Activated CD4-positive, CD25-positive, alpha-beta regulatory T cell treated with anti-CD3 and anti-CD28 coated beads, Interleukin-2, amount 50 U/mL, for 72 hours (primary cell): ENCODE measurements around the gene USHBP1.

Source experiments
- DNase-seq: peaks from one replicate; pipeline ENCODE4 v3.0.0; 2021

Gene USHBP1

GRCh38 chr19:17263712-17264640 lies 569 bp downstream of the USHBP1 start:
- DNase-seq = no peak

- no peak for DNase-seq
Observed at GRCh38 chr19:17262557-17262956, 2.0 kb downstream of the USHBP1 start.

GRCh38 chr19:17260842-17261325 lies 3.7 kb downstream of the USHBP1 start:
- DNase-seq = peak; percentile 90

DNA sequence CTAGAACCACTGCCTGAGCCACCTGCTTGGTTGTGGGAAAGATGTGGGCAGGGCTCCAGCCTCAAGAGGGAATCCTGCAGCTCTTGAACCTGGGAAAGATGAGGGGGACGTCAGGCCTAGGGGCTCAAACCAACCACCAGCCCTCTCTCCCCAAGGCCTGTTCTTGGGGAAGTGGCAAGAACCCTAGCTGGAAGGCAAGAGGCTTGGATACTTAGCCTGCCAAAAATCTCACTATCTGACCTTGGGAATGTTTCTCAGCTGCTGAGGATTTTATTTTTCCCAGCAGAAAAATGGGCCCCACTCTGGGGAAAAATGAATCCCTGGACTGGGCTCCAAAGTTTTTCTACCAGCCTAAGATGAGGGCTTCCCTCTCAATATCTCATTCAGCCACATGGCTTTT lies 4.6 kb downstream of the USHBP1 start:
- no peak for DNase-seq

GRCh38 chr19:17259118-17259780 lies 5.3 kb downstream of the USHBP1 start:
- DNase-seq = no peak

GRCh38 chr19:17256130-17256529 lies 8.4 kb downstream of the USHBP1 start:
- DNase-seq = no peak

- no peak for DNase-seq
Observed at GRCh38 chr19:17255150-17255621, 9.4 kb downstream of the USHBP1 start.

DNA sequence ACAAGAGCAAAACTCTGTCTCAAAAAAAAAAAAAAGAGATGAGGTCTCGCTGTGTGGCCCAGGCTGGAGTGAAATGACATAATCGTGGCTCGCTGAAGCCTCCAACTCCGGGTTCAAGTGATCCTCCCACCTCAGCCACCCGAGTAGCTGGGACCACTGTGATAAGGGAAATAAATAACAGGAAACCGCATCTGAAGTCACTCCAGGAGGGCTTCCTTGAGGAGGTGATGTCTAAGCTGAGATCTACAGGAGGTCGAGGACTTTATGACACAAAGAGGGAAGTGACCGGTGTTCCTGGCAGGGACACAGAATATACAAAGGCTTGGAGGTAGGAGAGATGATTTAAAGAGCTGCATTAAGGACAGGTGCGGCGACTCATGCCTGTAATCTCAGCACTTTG lies 9.9 kb downstream of the USHBP1 start:
- DNase-seq = no peak

- no peak for DNase-seq
Observed at GRCh38 chr19:17249887-17250548, 14.5 kb downstream of the USHBP1 start.

- DNase-seq = no peak
Observed at GRCh38 chr19:17248011-17248776, 16.4 kb downstream of the USHBP1 start.

DNA sequence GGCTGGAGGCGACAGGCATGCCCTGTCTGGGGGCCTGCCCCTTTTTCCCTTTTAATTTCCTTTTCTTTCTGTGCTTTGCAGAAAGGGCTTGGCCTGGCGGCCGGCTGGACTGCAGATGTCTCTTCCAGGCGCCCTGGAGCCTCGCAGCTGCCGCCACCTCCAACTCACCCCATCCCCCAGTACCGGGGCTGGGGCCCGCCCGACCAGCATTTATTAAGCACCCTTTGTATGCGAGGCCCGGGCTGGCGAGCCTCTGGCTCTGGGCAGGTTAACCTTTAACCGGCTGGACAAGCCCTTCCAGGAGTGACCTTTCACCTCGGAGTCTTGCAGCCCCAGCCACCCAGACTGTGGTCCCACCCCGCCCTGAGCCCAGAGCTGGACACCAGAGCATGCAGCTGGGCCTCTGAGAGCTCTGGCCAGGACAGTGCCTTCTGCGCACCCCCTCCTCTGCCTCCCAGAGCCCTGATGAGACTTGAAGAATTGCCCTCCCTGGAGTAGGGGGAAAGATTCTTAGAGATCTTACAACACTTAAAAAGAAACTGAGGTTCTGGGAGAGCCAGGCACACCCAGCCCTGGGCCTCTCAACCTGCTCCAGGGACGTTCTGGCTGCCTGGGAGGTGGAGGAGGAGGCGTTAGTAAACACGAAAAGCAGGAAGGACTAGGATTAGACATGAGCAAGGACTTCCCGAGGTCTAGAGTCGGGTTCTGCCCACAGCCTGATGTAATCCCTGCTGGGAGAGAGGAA lies 17.7 kb downstream of the USHBP1 start:
- no peak for DNase-seq

DNA sequence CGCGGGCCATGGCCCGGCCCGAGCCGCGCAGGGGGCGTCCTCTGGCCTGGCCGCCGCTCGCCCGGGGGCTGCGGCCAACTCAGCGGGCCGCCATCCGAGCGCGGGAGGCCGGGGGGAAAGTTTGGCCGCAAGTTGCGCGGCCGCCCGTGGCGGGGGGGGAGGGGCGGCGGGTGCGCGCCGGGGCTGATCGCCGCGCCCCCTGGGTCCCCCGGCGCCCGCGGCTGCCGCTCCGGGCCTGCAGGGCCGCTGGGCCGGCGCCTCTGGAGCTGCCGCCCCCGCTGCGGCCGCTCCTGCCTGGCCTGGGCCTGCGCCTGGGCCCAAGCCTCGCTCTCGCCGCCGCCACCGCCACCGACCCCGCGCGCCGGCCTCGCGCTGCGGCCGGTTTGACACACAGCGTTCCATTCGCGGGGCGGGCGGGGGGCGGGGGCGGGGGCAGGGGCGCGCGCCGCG lies 19.0 kb downstream of the USHBP1 start, which contains the start of gene NR2F6:
Gene NR2F6, minus strand, starts transcription at position 385 of the 450 bp plus-strand sequence. CDS start 699 bp downstream, outside the sequence.
- DNase-seq = no peak

DNA sequence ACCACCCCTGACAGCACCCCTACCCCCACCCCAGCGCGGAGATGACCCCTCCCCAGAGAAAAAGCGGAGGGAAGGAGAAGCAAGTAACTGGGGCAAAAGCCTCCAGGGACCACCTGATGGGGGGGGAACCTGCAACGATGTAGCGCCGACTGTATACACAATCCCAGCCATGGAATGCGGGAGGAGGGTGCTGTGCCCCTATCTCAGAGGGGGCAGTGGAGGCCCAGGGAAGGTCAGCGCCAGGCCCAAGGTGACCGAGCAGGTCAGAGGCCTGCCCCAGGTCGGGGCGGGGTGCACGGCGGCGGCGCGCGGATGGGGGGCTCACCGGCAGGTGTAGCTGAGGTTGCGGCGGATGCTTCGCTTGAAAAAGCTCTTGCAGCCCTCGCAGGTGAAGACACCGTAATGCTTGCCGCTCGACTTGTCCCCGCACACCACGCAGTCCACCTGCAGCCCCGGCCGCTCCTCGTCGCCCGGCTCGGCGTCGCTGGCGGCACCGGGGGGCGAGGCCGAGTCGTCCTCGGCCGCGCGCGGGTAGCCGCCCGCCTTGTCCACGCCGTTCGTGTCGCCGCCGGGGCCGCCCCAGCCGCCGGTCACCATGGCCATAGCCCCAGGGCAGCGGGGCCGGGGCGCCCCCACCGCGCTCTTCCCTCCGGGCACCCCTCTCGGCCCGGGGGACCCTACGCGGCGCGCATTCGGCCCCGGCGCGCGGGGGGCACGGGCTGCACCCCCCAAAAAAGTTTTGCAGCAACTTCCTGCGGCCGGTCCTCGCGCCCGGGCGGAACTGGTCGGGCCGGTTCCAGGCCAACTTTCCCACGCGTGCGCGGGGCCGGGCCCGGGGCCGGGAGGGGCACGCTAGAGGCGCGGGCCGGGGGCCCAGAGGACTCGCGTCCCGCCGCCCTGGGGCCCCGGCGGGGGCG lies 19.7 kb downstream of the USHBP1 start:
- no peak for DNase-seq

- DNase-seq = no peak
Observed at GRCh38 chr19:17243830-17244617, 20.5 kb downstream of the USHBP1 start.

DNA sequence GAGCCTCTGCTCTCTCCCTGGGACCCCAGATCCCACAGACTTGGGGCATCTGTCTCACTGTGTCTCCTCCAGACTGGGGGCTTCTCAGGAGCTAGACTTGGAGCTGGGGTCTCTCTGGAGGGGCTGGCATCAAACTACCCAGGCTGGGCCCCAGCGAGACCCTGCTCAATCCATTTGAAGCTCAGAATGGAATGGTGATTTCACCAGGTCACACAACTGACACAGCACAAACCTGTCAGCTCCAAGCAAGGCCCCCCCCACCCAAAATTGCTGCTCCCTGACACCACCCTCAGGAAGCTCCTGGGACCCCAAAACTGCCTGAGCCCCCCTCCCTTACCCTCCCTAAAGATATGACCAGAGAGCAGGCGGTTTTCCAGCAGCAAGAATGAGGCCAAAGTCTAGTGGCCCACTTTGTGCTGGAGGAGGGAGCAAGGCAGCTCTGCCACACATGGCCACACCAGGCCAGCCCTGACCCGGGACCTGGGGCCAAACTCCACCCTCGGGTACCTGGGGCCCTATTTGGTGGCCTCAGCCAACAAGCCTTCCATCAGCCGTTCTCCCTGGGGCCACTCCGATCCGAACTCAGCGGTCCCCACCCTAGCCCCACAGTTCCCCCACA lies 21.2 kb downstream of the USHBP1 start:
- no peak for DNase-seq

DNA sequence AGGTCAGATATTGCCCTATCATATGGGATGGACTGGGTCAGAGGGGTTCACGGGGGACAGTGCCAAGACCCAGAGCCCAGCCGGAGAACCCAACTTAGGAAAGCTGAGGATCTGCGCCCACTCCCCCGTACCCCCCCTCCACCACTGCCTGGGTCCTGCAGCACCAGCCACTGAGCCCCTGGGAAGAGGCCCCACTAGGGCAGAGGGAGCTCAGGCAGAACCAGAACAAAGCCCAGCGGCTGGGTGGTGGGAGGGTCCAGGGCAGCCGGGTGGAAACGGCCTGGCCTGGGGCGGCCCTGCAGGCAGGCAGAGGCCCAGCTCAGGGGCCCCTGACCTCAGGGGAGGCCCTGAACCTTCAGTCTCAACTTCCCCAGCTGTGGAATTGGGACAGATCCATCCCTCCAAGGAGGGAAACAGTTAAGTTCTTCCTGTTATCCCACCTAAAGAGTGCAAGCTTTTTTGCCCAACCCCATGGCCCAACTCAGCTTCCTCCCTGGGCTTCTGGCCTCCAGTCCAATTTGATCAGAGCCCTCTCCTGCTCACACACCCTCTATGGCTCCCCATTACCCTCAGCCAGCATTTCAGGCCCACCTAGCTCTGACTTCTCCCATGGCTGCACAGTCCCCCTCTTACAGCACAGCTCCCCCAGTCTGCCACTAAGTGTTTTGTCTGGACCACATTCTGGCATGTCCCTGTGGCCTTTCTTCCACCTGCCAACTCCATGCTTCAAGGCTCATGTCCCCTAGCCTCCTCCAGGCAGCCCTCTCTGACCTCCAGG lies 21.9 kb downstream of the USHBP1 start:
- no peak for DNase-seq

DNA sequence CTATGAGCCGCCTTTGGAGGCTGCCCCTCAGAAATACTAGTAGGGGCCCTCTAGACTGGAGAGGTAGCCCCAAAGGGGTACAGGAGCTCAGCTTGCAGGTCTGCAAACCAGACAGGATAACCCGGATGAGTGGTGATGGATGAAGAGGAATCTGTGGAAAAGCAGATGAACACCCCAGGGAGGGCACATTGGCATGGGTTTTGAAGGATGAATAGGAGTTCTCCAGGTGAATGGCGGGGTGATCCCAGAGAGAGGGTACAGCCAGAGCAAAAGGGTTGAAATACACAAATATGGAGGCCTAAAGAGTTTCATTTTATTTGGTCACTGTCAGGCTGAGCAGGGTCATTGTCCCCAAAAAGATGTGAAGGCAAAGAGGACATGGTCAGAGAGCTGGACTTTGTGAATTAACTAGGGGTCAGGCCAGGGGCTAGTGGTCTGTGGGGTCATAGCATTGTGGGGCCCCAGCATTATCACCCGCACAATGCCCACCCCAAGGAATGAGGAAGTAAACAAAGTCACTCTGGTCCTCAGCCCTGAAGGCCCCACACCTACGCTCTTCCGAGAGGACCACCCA lies 23.6 kb downstream of the USHBP1 start:
- DNase-seq = no peak
